ENCODE data around the gene CD247. TPM values are rescaled to one million over a fixed set of nuclear protein-coding genes. Genes with fewer than 3 reads are reported as not detected.

CD247 gene
- total and polyA plus RNA-seq, 2 of the 13 experiments (the other 11 are each of a cell fraction or from before 2014, with no cell fraction given) = 0.20 TPM; not detected in 1

DNA sequence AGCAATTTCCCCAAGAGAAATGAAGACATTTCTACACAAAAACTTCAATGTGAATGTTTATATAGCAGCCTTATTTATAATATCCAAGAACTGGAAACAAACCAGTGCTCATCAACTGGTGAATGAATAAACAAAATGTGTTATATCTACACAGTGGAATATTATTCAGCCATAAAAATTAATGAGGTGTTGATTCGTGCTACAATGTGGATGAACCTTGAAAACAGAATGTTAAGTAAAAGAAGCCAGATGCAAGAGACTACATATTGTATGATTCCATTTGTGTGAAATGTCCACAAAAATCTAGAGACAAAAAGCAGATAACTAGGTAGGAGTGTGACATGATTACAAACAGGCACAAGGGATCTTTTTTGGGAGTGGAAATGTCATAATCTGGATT is 110.0 kb downstream of the CD247 start:
- ATAC-seq (no peak), DNase-seq (ENCODE audit: low spot score) (no peak), FAIRE-seq (no peak)
- Histone ChIP-seq H3K4me2 (ENCODE audit: low read depth, low read length) (no peak overlapping the region), H4K20me1 (ENCODE audit: insufficient read depth, low read length) (no peaks in the 10 kb centered on the region), H3K27ac (ENCODE audit: extremely low read length, insufficient read depth, low read length) (no peak overlapping the region), H3K27me3 (ENCODE audit: control insufficient read depth in 1 of 2, insufficient read depth in 2 of 2, low read length in 2 of 2) (no peaks in the 10 kb centered on the region; a peak in 1 of 5 replicates), H3K4me3 (replicated peaks in 1 of 3; ENCODE audit: insufficient read depth in 1 of 3, low read depth in 2 of 3, low read length in 3 of 3) (no peak overlapping the region), H2AFZ (ENCODE audit: low read length) (no peak overlapping the region), H3K9ac (ENCODE audit: insufficient read depth, low read depth, low read length) (no peak overlapping the region), H3K36me3 (replicated peaks in 1 of 2; ENCODE audit: control insufficient read depth in 1 of 2, insufficient read depth in 2 of 2, low read length in 2 of 2) (peaks cover 4 to 8% of the 10 kb centered on the region in 2 experiments), H3K79me2 (ENCODE audit: insufficient read depth, low read length) (no peaks in the 10 kb centered on the region), H3K9me3 (ENCODE audit: low read length) (no peaks in the 10 kb centered on the region), H3K4me1 (ENCODE audit: insufficient read depth, low read length) (no peaks in the 10 kb centered on the region)
- in situ Hi-C loops (cut with HindIII; ENCODE audit: extremely low pct_ligation_motif_present, low pct_unique_long_range_greater_than_20kb) = no loop called here
- no TSS peak for BruUV-seq (replicated peaks)
- CTCF ChIA-PET (ENCODE audit: low intra/inter-chr PET ratio, low total read pairs) = interaction anchor here (1.6 kb wide), 1 partner anchor 140 kb away, joined by 10 read pairs; no protein-coding TSS in a partner anchor
- POLR2A ChIA-PET = no interaction called here
- intact Hi-C loops (cut with micrococcal nuclease; ENCODE audit: unreplicated experiment) = loop anchor here (2.0 kb wide), 1 partner anchor 342 kb away; no protein-coding TSS in a partner anchor
- 100% methylated on average over 1 of the region's 1 CpG for WGBS (ENCODE audit: low lambda C conversion rate)
- TF ChIP-seq ZNF354B (CRISPR knock-in tag; IDR thresholded peaks at IDR 0.05) = no peak

DNA sequence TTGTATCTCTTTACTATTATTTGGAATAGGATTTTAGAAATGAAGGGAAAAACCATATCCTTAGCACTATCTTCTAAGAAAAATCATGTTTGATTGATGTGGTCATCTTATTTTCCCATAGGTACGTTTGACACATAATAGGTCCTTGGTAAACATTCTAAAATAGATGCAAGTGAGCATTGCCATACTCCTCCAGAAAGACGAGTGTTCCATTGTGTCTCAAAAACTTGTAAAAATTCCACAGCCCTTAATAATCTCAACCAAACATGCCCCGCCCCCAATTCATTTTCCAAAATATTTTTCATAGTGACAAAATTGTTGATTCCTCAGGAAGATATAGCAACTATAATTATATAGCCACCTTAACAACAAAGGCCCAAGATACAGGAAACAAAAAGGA is 113.4 kb downstream of the CD247 start:
- DNase-seq (ENCODE audit: low spot score) = no peak

More for the DNA sequence above, 113.4 kb downstream of the CD247 start:
- no peaks in the 10 kb centered on the region for H3K4me1 ChIP-seq (ENCODE audit: insufficient read depth, low read length)
- no peaks in the 10 kb centered on the region; a peak in 1 of 5 replicates for H3K27me3 ChIP-seq (ENCODE audit: control insufficient read depth in 1 of 2, insufficient read depth in 2 of 2, low read length in 2 of 2)
- no peak overlapping the region for H3K27ac ChIP-seq (ENCODE audit: extremely low read length, insufficient read depth, low read length)
- intact Hi-C loops (cut with micrococcal nuclease; ENCODE audit: unreplicated experiment) = no loop called here
- no peak overlapping the region for H3K9ac ChIP-seq (ENCODE audit: insufficient read depth, low read depth, low read length)
- ATAC-seq = no peak
- no TSS peak for BruUV-seq (replicated peaks)
- H2AFZ ChIP-seq (ENCODE audit: low read length) = no peak overlapping the region
- FAIRE-seq = no peak
- CTCF ChIA-PET (ENCODE audit: low intra/inter-chr PET ratio, low total read pairs) = no interaction called here
- H3K4me2 ChIP-seq (ENCODE audit: low read depth, low read length) = no peak overlapping the region
- TF ChIP-seq CEBPG (CRISPR knock-in tag; IDR thresholded peaks at IDR 0.05) (no peak), KDM4B (CRISPR knock-in tag; IDR thresholded peaks at IDR 0.05) (no peak), BRCA1 (CRISPR knock-in tag; IDR thresholded peaks at IDR 0.05) (no peak), TBP (CRISPR knock-in tag; IDR thresholded peaks at IDR 0.05) (no peak)
- TF ChIP-seq, protein P1, sequence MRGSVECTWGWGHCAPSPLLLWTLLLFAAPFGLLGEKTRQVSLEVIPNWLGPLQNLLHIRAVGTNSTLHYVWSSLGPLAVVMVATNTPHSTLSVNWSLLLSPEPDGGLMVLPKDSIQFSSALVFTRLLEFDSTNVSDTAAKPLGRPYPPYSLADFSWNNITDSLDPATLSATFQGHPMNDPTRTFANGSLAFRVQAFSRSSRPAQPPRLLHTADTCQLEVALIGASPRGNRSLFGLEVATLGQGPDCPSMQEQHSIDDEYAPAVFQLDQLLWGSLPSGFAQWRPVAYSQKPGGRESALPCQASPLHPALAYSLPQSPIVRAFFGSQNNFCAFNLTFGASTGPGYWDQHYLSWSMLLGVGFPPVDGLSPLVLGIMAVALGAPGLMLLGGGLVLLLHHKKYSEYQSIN (CRISPR knock-in tag; IDR thresholded peaks at IDR 0.05; ENCODE audit: borderline replicate concordance) = no peak
- TF ChIP-seq, protein P2, sequence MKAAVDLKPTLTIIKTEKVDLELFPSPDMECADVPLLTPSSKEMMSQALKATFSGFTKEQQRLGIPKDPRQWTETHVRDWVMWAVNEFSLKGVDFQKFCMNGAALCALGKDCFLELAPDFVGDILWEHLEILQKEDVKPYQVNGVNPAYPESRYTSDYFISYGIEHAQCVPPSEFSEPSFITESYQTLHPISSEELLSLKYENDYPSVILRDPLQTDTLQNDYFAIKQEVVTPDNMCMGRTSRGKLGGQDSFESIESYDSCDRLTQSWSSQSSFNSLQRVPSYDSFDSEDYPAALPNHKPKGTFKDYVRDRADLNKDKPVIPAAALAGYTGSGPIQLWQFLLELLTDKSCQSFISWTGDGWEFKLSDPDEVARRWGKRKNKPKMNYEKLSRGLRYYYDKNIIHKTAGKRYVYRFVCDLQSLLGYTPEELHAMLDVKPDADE (CRISPR knock-in tag; IDR thresholded peaks at IDR 0.05) = no peak
- no peak overlapping the region for H3K4me3 ChIP-seq (replicated peaks in 1 of 3; ENCODE audit: insufficient read depth in 1 of 3, low read depth in 2 of 3, low read length in 3 of 3)
- H4K20me1 ChIP-seq (ENCODE audit: insufficient read depth, low read length) = no peaks in the 10 kb centered on the region
- 96% methylated on average over 3 of the region's 3 CpGs for WGBS (ENCODE audit: low lambda C conversion rate)
- H3K36me3 ChIP-seq (replicated peaks in 1 of 2; ENCODE audit: control insufficient read depth in 1 of 2, insufficient read depth in 2 of 2, low read length in 2 of 2) = peaks cover 2 to 13% of the 10 kb centered on the region in 2 experiments; a peak in 4 of 5 replicates
- H3K9me3 ChIP-seq (ENCODE audit: low read length) = no peaks in the 10 kb centered on the region
- no peaks in the 10 kb centered on the region for H3K79me2 ChIP-seq (ENCODE audit: insufficient read depth, low read length)
- POLR2A ChIA-PET = no interaction called here
- in situ Hi-C loops (cut with HindIII; ENCODE audit: extremely low pct_ligation_motif_present, low pct_unique_long_range_greater_than_20kb) = loop anchor here (5.0 kb wide), 1 partner anchor 138 kb away; no protein-coding TSS in a partner anchor
